Measurements from ENCODE around the gene DDI1. TPM values are rescaled to one million over a fixed set of nuclear protein-coding genes. Genes with fewer than 3 reads are reported as not detected.

Gene DDI1
- total RNA-seq, 1 donor from 2014 or later: not detected

DNA sequence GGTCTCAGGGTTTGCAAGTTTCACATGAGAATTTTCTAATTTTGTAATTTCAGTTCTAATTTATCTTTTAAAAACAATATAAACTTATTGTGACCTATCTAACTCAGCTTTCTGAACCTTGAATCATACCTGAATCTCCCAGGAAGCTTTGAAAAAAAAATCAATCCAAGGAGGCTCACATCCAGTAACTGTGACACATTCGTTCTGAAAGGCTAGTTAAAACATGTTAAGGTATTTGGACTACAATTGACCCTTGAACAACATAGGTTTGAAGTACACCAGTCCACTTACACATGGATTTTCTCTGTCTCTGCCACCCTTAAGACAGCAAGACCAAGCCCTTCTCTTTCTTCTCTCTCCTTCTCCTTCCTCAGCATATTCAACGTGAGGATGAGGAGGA is 40.0 kb downstream of the DDI1 start:
- H3K4me3 Mint-ChIP-seq (ENCODE audit: low read depth): no peak overlapping the region
- no peak for DNase-seq (ENCODE audit: low spot score, unreplicated experiment)
- TF ChIP-seq, protein P1, sequence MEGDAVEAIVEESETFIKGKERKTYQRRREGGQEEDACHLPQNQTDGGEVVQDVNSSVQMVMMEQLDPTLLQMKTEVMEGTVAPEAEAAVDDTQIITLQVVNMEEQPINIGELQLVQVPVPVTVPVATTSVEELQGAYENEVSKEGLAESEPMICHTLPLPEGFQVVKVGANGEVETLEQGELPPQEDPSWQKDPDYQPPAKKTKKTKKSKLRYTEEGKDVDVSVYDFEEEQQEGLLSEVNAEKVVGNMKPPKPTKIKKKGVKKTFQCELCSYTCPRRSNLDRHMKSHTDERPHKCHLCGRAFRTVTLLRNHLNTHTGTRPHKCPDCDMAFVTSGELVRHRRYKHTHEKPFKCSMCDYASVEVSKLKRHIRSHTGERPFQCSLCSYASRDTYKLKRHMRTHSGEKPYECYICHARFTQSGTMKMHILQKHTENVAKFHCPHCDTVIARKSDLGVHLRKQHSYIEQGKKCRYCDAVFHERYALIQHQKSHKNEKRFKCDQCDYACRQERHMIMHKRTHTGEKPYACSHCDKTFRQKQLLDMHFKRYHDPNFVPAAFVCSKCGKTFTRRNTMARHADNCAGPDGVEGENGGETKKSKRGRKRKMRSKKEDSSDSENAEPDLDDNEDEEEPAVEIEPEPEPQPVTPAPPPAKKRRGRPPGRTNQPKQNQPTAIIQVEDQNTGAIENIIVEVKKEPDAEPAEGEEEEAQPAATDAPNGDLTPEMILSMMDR (IDR thresholded peaks at IDR 0.05; ENCODE audit: unreplicated experiment): no peak
- H3K27me3 Mint-ChIP-seq: no peaks in the 10 kb centered on the region
- H3K36me3 Mint-ChIP-seq (ENCODE audit: insufficient read depth): no peaks in the 10 kb centered on the region
- H3K4me1 Mint-ChIP-seq (ENCODE audit: low read depth): no peaks in the 10 kb centered on the region
- H3K27ac Mint-ChIP-seq: no peak overlapping the region
- no peaks in the 10 kb centered on the region for H3K9me3 Mint-ChIP-seq (ENCODE audit: low read depth)

DNA sequence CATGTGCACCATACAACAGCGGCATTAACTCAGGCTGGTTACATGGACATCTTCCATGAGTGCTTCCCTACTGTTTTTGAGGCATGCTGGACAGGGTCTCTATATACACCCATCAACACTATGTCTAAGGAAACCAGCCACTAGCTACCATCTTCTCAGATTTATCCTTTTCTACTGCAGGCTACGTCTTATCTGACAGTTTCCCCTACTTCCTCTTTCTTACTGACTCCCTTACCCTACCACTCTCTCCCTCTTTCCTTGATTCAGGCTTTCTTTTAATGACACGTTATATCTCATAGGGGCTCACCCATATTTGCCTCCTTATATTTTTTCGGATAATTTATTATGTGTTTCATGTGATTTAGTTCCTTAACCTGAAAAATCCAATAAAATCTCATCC is 41.8 kb downstream of the DDI1 start:
- Mint-ChIP-seq H3K4me3 (ENCODE audit: low read depth) (no peak overlapping the region), H3K9me3 (ENCODE audit: low read depth) (no peaks in the 10 kb centered on the region), H3K27me3 (no peaks in the 10 kb centered on the region), H3K27ac (no peak overlapping the region), H3K36me3 (ENCODE audit: insufficient read depth) (no peaks in the 10 kb centered on the region), H3K4me1 (ENCODE audit: low read depth) (no peaks in the 10 kb centered on the region)
- TF ChIP-seq, protein P1 (IDR thresholded peaks at IDR 0.05; ENCODE audit: unreplicated experiment): no peak
- no peak for DNase-seq (ENCODE audit: low spot score, unreplicated experiment)

DNA sequence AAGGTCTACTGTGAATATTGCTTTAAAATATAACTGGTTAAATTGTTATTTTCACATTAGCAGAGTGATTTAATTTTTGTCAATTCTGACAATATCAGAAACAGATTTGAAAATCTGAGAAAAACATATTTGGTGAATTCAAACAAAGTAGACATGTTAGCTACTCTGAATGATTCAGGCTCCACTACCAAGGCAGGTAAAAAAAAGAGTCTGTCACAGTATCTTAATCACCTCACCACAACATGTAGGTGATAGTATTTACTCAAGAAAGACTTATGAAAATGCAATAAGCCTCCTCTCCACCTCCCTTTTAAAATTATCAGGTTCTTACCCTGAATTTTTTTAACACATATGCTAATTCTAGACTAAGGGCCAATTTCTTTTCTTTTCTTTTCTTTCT is 42.6 kb downstream of the DDI1 start:
- Mint-ChIP-seq H3K4me3 (ENCODE audit: low read depth) (no peak overlapping the region), H3K4me1 (ENCODE audit: low read depth) (no peaks in the 10 kb centered on the region), H3K27ac (no peak overlapping the region), H3K36me3 (ENCODE audit: insufficient read depth) (no peaks in the 10 kb centered on the region), H3K9me3 (ENCODE audit: low read depth) (no peaks in the 10 kb centered on the region), H3K27me3 (no peaks in the 10 kb centered on the region)
- DNase-seq (ENCODE audit: low spot score, unreplicated experiment): no peak
- TF ChIP-seq, protein P1 (IDR thresholded peaks at IDR 0.05; ENCODE audit: unreplicated experiment): no peak

DNA sequence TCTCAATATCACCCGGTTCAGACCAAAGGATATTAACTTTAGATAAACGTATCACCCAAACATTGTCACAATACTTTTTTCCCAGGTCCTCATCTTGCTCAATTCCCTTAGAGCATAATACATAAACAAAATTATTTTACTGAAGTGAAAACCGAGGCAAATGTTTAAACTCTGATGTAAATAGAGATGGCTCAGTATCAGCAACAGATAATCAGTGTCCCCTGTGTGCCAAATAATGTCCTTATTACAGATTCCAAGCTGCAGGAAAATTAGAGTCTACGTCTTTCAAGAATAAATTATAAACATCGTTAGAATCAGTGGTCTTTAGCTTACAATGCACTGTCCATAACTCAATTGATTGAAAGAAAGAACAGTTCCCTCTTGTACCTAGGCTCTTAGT is 50.2 kb downstream of the DDI1 start:
- Mint-ChIP-seq H3K4me3 (ENCODE audit: low read depth) (no peak overlapping the region), H3K4me1 (ENCODE audit: low read depth) (peaks cover 3% of the 10 kb centered on the region), H3K27ac (no peak overlapping the region), H3K27me3 (no peaks in the 10 kb centered on the region), H3K9me3 (ENCODE audit: low read depth) (no peaks in the 10 kb centered on the region), H3K36me3 (ENCODE audit: insufficient read depth) (no peaks in the 10 kb centered on the region)
- TF ChIP-seq, protein P1 (IDR thresholded peaks at IDR 0.05; ENCODE audit: unreplicated experiment): no peak
- DNase-seq (ENCODE audit: low spot score, unreplicated experiment): no peak

Other genes with a start within 250 kb of the DDI1 start
- 7.8 and 8.0 TPM in 2 replicates for gene PDGFD, start 127.5 kb downstream of the DDI1 start, total RNA-seq

Measured in progenitor cell of endocrine pancreas (in vitro differentiated cells).